GM12878 (cell line): ENCODE results near the gene CACYBP. TPM values are rescaled to one million over a fixed set of nuclear protein-coding genes. Genes with fewer than 3 reads are reported as not detected.

Experiments
- BHLHE40 ChIP-seq, 2 experiments: fragments of 450-650 bp in 1 of 2; IDR thresholded peaks; 2 replicates each; pipeline ENCODE4 v1.6.1; 2011 to 2017; ENCODE audit warnings: low read depth in 2 of 2, borderline replicate concordance in 1 of 2, improper control_type of control experiment in 1 of 2, low read length in 1 of 2, mild to moderate bottlenecking in 1 of 2
- CHD2 ChIP-seq: IDR thresholded peaks from 2 replicates; pipeline ENCODE4 v1.6.1; 2011; ENCODE audit warnings: low read depth, low read length, improper control_type of control experiment, borderline replicate concordance
- CREB1 ChIP-seq: IDR thresholded peaks from 2 replicates; pipeline ENCODE4 v1.6.1; 2012; ENCODE audit warnings: low read depth, mild to moderate bottlenecking, inconsistent platforms
- ESRRA ChIP-seq: IDR thresholded peaks from 2 replicates; pipeline ENCODE4 v1.6.1; 2012; ENCODE audit warnings: mild to moderate bottlenecking, low read length, improper control_type of control experiment
- HDGF ChIP-seq: fragments of 450-650 bp; IDR thresholded peaks from 2 replicates; pipeline ENCODE4 v1.6.1; 2016; ENCODE audit warnings: antibody characterized with exemption
- MTA2 ChIP-seq: fragments of 450-650 bp; IDR thresholded peaks from 2 replicates; pipeline ENCODE4 v1.6.1; 2016; ENCODE audit warnings: low read depth, mild to moderate bottlenecking, moderate library complexity
- MYB ChIP-seq: fragments of 150-350 bp; IDR thresholded peaks from 2 replicates; pipeline ENCODE4 v1.6.1; 2014; ENCODE audit warnings: mild to moderate bottlenecking, low read depth, low read length, borderline replicate concordance
- NKRF ChIP-seq: fragments of 450-650 bp; conservative IDR thresholded peaks from 2 replicates; pipeline ENCODE4 v1.6.1; 2017; ENCODE audit warnings: mild to moderate bottlenecking, moderate library complexity
- RAD51 ChIP-seq: fragments of 450-650 bp; IDR thresholded peaks from 2 replicates; pipeline ENCODE4 v1.6.1; 2016; ENCODE audit warnings: moderate library complexity, mild to moderate bottlenecking, inconsistent platforms
- SMAD5 ChIP-seq: IDR thresholded peaks from 2 replicates; pipeline ENCODE4 v1.6.1; 2016; ENCODE audit warnings: antibody characterized with exemption, low read depth
- SREBF2 ChIP-seq: IDR thresholded peaks from 2 replicates; pipeline ENCODE4 v1.6.1; 2012; ENCODE audit warnings: mild to moderate bottlenecking, low read length
- ZBTB40 ChIP-seq: fragments of 450-650 bp; IDR thresholded peaks from 2 replicates; pipeline ENCODE4 v1.6.1; 2016; ENCODE audit warnings: mild to moderate bottlenecking, moderate library complexity, borderline replicate concordance
- ZNF592 ChIP-seq: fragments of 450-650 bp; IDR thresholded peaks from 2 replicates; pipeline ENCODE4 v1.6.1; 2017; ENCODE audit warnings: mild to moderate bottlenecking, moderate library complexity
- ZNF687 ChIP-seq: fragments of 450-650 bp; IDR thresholded peaks from 2 replicates; pipeline ENCODE4 v1.6.1; 2017; ENCODE audit warnings: mild to moderate bottlenecking, moderate library complexity
- polyA plus RNA-seq, 11 experiments: library from polyadenylated mRNA; depleted of rRNA in 4 of 11; unstranded in 6 of 11; stranded (reverse) in 5 of 11; fragments of >200 nt; fragmentation: Nextera tagmentation in 4 of 11; fragmentation: Illumina TruSeq in 1 of 11; extraction: Ambion mirVana in 4 of 11; extraction: Trizol in 1 of 11; gene quantifications; 1 replicate in 1 of 11; 2 replicates in 10 of 11; pipeline versions ENCODE4 v1.2.1 to v1.2.3, GENCODE V29; 2011 to 2016; ENCODE audit warnings: inconsistent platforms in 2 of 11, missing spikeins in 2 of 11, low read depth in 1 of 11
- total RNA-seq, 4 experiments: library from RNA; depleted of rRNA in 3 of 4; stranded (reverse); fragments of >200 nt in 3 of 4; fragmentation: Illumina TruSeq in 1 of 4; extraction: Trizol in 1 of 4; gene quantifications; 2 replicates each; pipeline versions ENCODE4 v1.2.1 to v1.2.3, GENCODE V29; 2013 to 2021

The CACYBP gene
- total and polyA plus RNA-seq, 10 of the 15 experiments (the other 5 are each of a cell fraction or from before 2014, with no cell fraction given), result 77.7 to 488 (median 218) TPM

GRCh38 chr1:174999216-174999935, 371 bp upstream of the CACYBP start (continued):
- TF ChIP-seq RAD51 (peak; percentile 95), CREB1 (peak; percentile 98), BHLHE40 (IDR thresholded peaks at IDR 0.05; ENCODE audit: borderline replicate concordance in 1 of 2, low read depth in 2 of 2, low read length in 1 of 2) (peak; percentile 15 to 72; a peak in 2 of 4 replicates), SREBF2 (no peak), SMAD5 (peak; percentile 94), MTA2 (no peak), ZBTB40 (peak; percentile 98), HDGF (peak; percentile 58; the same call in 1 of the 2 replicates), ZNF592 (peak; percentile 75; the same call in 1 of the 2 replicates), ESRRA (no peak), MYB (peak; percentile 46; the same call in 1 of the 2 replicates), ZNF687 (peak; percentile 96), NKRF (0 out of 2 replicates have a peak, but pooled peaks have one; percentile 36), CHD2 (peak; percentile 97)
